D721Med (cell line): ENCODE results near the gene ITPRID2.

ENCODE experiments used
- DNase-seq: peaks from one replicate; pipeline ENCODE4 v3.0.0; 2011; ENCODE audit warnings: low spot score; ENCODE audit not compliant: insufficient read length
- FAIRE-seq: peaks from 2 replicates; lab custom pipeline; 2011; peaks lifted over from hg19 to GRCh38; lab: Jason Lieb, UNC
- CTCF ChIP-seq: IDR thresholded peaks from 2 replicates; pipeline ENCODE4 v1.5.1; 2012; ENCODE audit warnings: mild to moderate bottlenecking, control low read depth; ENCODE audit not compliant: insufficient read depth; ENCODE audit errors: missing control alignments

The ITPRID2 gene

GRCh38 chr2:181878448-181878847 lies 13.1 kb upstream of the ITPRID2 start:
- TF ChIP-seq CTCF: no peak
- FAIRE-seq: no peak
- no peak for DNase-seq

- DNase-seq (no peak), FAIRE-seq (no peak)
- TF ChIP-seq CTCF: no peak
Measured at GRCh38 chr2:181879295-181879694, 12.2 kb upstream of the ITPRID2 start.

GRCh38 chr2:181882246-181883020 lies 9.1 kb upstream of the ITPRID2 start:
- TF ChIP-seq CTCF: no peak
- DNase-seq: no peak
- no peak for FAIRE-seq

GRCh38 chr2:181884601-181885000 lies 6.9 kb upstream of the ITPRID2 start:
- no peak for DNase-seq
- no peak for TF ChIP-seq CTCF
- no peak for FAIRE-seq

GRCh38 chr2:181885096-181885495 lies 6.4 kb upstream of the ITPRID2 start:
- DNase-seq (no peak), FAIRE-seq (no peak)

GRCh38 chr2:181886192-181886591 lies 5.3 kb upstream of the ITPRID2 start:
- FAIRE-seq: no peak
- DNase-seq: no peak
- no peak for TF ChIP-seq CTCF

More at GRCh38 chr2:181885096-181885495, 6.4 kb upstream of the ITPRID2 start:
- no peak for TF ChIP-seq CTCF

- FAIRE-seq (no peak), DNase-seq (no peak)
- TF ChIP-seq CTCF: no peak
Measured at GRCh38 chr2:181887045-181887444, 4.5 kb upstream of the ITPRID2 start.
